HL-60 (cell line): ENCODE data around the gene CPT1B.

Experiments used
- CTCF ChIP-seq: IDR thresholded peaks from one replicate; pipeline ENCODE4 v1.5.1; 2011; ENCODE audit warnings: low read length, control low read depth, inconsistent platforms; ENCODE audit not compliant: insufficient read depth
- POLR2AphosphoS5 ChIP-seq: IDR thresholded peaks from 2 replicates; pipeline ENCODE4 v1.6.1; 2012; ENCODE audit warnings: low read depth
- REST ChIP-seq: IDR thresholded peaks from 2 replicates; pipeline ENCODE4 v1.6.1; 2012; ENCODE audit warnings: low read depth; ENCODE audit not compliant: insufficient replicate concordance

- TF ChIP-seq CTCF, result no peak
- no peak for TF ChIP-seq POLR2AphosphoS5
- TF ChIP-seq REST, result no peak
These were observed 2.7 kb downstream of the CPT1B start for GRCh38 chr22:50575426-50575941.
